ENCODE data around the gene ISCU. TPM values are rescaled to one million over a fixed set of nuclear protein-coding genes. Genes with fewer than 3 reads are reported as not detected.
"Not testable (repeated sequence)": the region's sequence is repeated elsewhere in the genome, so short reads cannot be mapped to it uniquely, and the experiment has no call there.

ISCU gene
- total RNA-seq, 4 donors from 2014 or later, result 229 to 512 (median 248) TPM

DNA sequence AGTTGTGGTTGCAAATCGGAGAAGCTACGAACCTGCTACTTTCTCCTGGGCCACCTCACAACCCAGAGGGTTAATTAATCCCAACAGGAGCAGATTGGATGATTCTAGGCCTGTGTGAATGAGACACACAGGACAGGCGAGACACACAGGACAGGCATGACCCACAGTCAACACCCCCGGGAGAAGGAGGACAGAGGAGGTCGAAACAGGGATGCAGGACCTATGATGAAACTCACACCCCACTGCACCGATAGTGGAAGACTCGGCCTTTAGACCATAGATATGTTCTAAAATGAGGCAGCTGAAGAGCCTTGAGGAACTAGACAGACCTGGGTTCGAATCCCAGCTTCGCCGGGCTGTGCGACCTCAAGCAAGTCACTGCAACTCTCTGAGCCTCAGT, 23.9 kb downstream of the ISCU start:
- Histone ChIP-seq H3K4me3 (replicated peaks in 1 of 3) (no peak overlapping the region), H3K9me3 (no peaks in the 10 kb centered on the region), H3K27me3 (no peaks in the 10 kb centered on the region), H3K27ac (no peak overlapping the region), H3K36me3 (no peaks in the 10 kb centered on the region), H3K4me1 (peaks cover 0 to 3% of the 10 kb centered on the region in 2 donors)
- 93% methylated on average over 11 of the region's 11 CpGs for WGBS, 2 donors
- intact Hi-C loops (cut with DNase I), result no loop called here
- no peak for DNase-seq
- TF ChIP-seq, protein P1, sequence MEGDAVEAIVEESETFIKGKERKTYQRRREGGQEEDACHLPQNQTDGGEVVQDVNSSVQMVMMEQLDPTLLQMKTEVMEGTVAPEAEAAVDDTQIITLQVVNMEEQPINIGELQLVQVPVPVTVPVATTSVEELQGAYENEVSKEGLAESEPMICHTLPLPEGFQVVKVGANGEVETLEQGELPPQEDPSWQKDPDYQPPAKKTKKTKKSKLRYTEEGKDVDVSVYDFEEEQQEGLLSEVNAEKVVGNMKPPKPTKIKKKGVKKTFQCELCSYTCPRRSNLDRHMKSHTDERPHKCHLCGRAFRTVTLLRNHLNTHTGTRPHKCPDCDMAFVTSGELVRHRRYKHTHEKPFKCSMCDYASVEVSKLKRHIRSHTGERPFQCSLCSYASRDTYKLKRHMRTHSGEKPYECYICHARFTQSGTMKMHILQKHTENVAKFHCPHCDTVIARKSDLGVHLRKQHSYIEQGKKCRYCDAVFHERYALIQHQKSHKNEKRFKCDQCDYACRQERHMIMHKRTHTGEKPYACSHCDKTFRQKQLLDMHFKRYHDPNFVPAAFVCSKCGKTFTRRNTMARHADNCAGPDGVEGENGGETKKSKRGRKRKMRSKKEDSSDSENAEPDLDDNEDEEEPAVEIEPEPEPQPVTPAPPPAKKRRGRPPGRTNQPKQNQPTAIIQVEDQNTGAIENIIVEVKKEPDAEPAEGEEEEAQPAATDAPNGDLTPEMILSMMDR (IDR thresholded peaks at IDR 0.05), result no peak
- no peak for TF ChIP-seq POLR2A (IDR thresholded peaks at IDR 0.05)

DNA sequence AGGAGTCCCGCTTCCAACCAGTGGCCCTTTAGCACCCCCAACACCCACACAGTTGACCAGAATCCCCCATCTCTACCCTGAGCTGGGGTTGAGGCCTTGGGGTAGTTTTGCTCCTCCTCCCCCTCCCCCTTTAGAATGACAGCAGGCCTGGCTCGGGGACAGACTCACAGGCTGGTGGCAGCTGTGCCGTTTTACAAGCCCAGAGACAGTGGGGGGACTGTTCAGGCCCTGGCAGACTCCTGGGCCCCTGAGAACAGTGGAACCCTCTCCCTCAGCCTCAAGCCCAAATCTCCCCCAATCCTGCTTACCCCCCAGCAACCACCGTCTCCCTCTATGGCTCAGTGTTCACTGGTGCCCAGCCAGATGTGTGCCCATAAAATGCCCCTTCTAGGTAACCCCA, 25.4 kb downstream of the ISCU start:
- Histone ChIP-seq H3K27ac (no peak overlapping the region), H3K9me3 (no peaks in the 10 kb centered on the region), H3K27me3 (no peaks in the 10 kb centered on the region), H3K4me1 (no peaks in the 10 kb centered on the region), H3K36me3 (no peaks in the 10 kb centered on the region), H3K4me3 (replicated peaks in 1 of 3) (no peak overlapping the region)
- DNase-seq, result no peak
- TF ChIP-seq, protein P1 (IDR thresholded peaks at IDR 0.05), result no peak
- no peak for TF ChIP-seq POLR2A (IDR thresholded peaks at IDR 0.05)
- intact Hi-C loops (cut with DNase I), result no loop called here
- 69 to 82% methylated on average over 3 to 4 of the region's 4 CpGs for WGBS, 2 donors

DNA sequence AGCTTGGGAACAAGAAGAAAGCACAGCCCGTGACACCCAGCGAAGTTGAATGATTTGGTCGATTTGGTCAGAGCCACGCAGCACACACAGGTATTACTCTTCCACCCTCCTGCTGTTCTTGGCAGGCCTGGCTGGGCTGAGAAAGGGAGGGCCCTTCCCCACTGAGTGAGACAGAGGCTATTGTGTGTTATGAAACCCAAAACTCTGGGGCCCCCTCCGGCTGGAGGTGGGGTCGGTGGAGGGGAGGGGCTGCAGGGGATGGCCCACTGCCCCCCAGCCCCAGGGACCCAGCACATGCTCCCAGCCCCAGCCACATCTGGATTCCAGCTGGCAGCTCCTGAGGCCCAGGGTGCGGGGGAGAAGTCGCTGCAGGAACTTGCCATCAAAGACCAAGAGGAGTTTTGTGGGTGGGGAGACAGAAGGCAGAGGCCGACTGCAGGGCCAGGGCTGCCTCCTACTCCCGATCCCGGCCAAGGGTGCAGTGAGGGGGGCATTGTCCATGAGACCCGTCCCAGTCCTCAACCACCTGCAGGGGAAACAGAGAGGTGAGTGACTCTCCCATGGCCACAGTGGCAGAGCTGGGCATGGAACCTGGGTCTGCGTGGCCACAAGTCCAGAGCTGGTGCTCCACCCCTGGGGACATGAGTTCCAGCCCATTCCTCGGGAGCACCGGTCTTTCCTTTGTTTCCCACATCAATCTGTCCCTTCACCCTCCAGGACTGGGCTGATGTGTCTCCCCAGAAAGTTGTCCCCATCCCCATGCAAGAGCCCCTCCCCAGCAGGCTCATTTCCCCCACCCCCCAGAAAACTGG, 26.8 kb downstream of the ISCU start:
- Histone ChIP-seq H3K27me3 (no peaks in the 10 kb centered on the region), H3K4me3 (replicated peaks in 1 of 3) (no peak overlapping the region), H3K27ac (no peak overlapping the region), H3K9me3 (no peaks in the 10 kb centered on the region), H3K36me3 (no peaks in the 10 kb centered on the region), H3K4me1 (no peaks in the 10 kb centered on the region)
- TF ChIP-seq POLR2A (IDR thresholded peaks at IDR 0.05), result no peak
- TF ChIP-seq, protein P1 (IDR thresholded peaks at IDR 0.05), result no peak
- 30 to 39% methylated on average over 7 to 12 of the region's 15 CpGs for WGBS, 2 donors
- intact Hi-C loops (cut with DNase I), result no loop called here
- peak; percentile 34 to 45 for DNase-seq

DNA sequence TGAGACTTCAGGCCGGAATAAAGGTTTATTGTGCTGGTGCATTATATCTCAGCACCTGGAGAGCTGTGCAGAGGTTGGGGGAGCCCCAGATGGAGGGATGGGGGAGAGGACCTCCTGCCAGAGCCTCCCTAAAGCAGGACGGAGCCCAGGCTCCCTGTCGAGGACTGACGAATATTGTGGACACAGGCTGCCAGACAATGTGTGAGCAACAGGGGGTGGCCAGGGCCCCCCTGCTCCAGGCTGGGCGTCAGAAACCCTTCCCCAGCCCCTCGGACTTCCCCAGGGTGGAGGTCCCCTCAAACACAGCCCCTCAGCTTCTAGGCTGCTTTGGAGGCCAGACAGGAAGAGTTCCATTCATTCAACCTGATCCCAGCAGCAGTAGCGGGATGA, 27.4 kb downstream of the ISCU start:
- Histone ChIP-seq H3K27ac (no peak overlapping the region), H3K27me3 (no peaks in the 10 kb centered on the region), H3K36me3 (no peaks in the 10 kb centered on the region), H3K4me3 (replicated peaks in 1 of 3) (no peak overlapping the region), H3K4me1 (no peaks in the 10 kb centered on the region), H3K9me3 (no peaks in the 10 kb centered on the region)
- no peak for DNase-seq
- TF ChIP-seq, protein P1 (IDR thresholded peaks at IDR 0.05), result no peak
- TF ChIP-seq POLR2A (IDR thresholded peaks at IDR 0.05), result no peak
- intact Hi-C loops (cut with DNase I), result no loop called here
- 64 to 79% methylated on average over 5 to 7 of the region's 7 CpGs for WGBS, 2 donors

DNA sequence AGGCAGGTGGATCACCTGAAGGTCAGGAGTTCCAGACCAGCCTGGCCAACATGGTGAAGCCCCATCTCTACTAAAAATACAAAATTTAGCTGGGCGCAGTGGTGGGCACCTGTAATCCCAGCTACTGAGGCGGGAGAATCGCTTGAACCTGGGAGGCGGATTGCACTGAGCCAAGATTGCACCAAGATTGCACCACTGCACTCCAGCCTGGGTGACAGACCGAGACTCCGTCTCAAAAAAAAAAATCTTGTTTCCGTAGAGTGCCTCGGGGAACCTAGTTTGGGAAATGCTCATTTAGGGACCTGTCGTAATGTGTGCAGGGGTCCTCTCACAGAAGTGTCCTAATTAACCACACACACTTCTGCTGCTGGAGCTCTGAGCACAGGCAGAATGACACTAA, 28.1 kb downstream of the ISCU start:
- H3K4me3 ChIP-seq (replicated peaks in 1 of 3); H3K36me3 ChIP-seq; intact Hi-C loops (cut with DNase I); H3K27me3 ChIP-seq; H3K4me1 ChIP-seq; H3K9me3 ChIP-seq; DNase-seq; H3K27ac ChIP-seq: not testable (repeated sequence)
- WGBS, 2 donors, result 93 to 96% methylated on average over 9 of the region's 9 CpGs

Data from thyroid gland (tissue), 4 donors.